Measurements from ENCODE around the gene SPO11. TPM values are rescaled to one million over a fixed set of nuclear protein-coding genes. Genes with fewer than 3 reads are reported as not detected.

SPO11 gene
- total and polyA plus RNA-seq, 7 donors: not detected

DNA sequence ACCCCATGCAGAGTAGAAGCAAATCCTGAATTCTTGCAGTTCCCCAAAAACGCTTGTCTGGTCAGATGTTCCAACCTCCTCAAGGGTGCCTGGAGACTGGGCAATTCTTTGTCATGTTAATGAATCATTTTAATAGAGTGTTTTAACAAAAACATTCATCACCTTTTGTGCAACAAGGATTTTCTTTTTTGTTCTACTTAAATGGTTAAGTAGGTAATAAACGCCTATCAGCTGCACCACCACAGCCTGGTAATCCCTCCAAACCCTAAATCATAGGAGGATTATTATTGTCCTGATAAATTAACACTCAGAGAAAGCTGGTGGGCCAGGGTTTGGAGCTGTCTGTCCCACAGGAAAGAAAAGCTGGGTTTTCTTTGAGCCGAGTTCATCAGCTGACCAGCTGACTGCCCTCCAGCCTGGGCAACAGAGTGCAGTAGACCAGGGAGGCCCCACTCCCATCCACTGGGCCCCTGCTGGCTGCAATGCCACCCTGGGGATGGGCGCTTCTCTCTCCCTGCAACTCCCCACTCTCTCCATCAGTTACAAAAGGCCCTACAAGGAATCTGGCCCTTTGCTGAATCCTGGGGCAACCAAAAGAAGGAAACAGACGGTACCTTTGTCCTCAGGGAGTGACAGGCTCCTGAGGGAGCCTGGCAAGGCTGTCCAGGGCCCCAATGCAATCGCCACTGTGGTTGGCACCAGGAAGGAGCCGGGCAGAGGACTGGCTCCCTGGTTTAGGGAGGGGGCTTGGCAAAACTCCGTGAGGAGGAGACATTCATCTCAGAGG is 40.0 kb upstream of the SPO11 start:
- Histone ChIP-seq H3K4me3 (no peak overlapping the region), H3K27me3 (peaks cover 0 to 17% (median 0%) of the 10 kb centered on the region in 3 donors), H3K4me1 (peaks cover 0 to 32% (median 26%) of the 10 kb centered on the region in 4 donors), H3K9me3 (no peaks in the 10 kb centered on the region), H3K36me3 (no peaks in the 10 kb centered on the region), H3K27ac (no peak overlapping the region)
- TF ChIP-seq, protein P1, sequence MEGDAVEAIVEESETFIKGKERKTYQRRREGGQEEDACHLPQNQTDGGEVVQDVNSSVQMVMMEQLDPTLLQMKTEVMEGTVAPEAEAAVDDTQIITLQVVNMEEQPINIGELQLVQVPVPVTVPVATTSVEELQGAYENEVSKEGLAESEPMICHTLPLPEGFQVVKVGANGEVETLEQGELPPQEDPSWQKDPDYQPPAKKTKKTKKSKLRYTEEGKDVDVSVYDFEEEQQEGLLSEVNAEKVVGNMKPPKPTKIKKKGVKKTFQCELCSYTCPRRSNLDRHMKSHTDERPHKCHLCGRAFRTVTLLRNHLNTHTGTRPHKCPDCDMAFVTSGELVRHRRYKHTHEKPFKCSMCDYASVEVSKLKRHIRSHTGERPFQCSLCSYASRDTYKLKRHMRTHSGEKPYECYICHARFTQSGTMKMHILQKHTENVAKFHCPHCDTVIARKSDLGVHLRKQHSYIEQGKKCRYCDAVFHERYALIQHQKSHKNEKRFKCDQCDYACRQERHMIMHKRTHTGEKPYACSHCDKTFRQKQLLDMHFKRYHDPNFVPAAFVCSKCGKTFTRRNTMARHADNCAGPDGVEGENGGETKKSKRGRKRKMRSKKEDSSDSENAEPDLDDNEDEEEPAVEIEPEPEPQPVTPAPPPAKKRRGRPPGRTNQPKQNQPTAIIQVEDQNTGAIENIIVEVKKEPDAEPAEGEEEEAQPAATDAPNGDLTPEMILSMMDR (IDR thresholded peaks at IDR 0.05): no peak
- no peak for TF ChIP-seq POLR2A (IDR thresholded peaks at IDR 0.05)
- TF ChIP-seq EP300 (IDR thresholded peaks at IDR 0.05): no peak
- no peak for TF ChIP-seq POLR2AphosphoS5 (IDR thresholded peaks at IDR 0.05)
- intact Hi-C loops (cut with DNase I): loop anchor here (10.0 kb wide), 1 partner anchor 55 kb away; no protein-coding TSS in a partner anchor
- 57 to 61% methylated on average over 8 of the region's 8 CpGs for WGBS, 2 donors
- DNase-seq: no peak

DNA sequence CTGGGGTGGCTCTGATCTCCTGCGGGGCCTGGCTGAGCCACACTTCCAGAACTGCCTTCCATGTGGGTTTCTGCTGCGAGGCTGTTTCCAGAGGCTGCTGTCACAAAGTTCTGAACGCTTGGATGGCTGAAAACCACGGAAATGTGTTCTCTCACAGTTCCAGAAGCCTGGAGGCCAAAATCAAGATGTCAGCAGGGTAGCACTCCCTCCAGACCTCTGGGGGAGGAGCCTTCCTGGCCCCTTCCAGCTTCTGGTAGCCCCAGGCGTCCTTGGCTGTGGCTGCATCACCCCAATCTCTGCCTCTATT is 39.5 kb upstream of the SPO11 start:
- Histone ChIP-seq H3K4me1 (peaks cover 0 to 32% (median 26%) of the 10 kb centered on the region in 4 donors), H3K36me3 (no peaks in the 10 kb centered on the region), H3K27me3 (peaks cover 0 to 17% (median 0%) of the 10 kb centered on the region in 3 donors), H3K4me3 (no peak overlapping the region), H3K9me3 (no peaks in the 10 kb centered on the region), H3K27ac (no peak overlapping the region)
- no peak for TF ChIP-seq POLR2AphosphoS5 (IDR thresholded peaks at IDR 0.05)
- no peak for TF ChIP-seq POLR2A (IDR thresholded peaks at IDR 0.05)
- TF ChIP-seq, protein P1 (IDR thresholded peaks at IDR 0.05): no peak
- no peak for TF ChIP-seq EP300 (IDR thresholded peaks at IDR 0.05)
- intact Hi-C loops (cut with DNase I): no loop called here
- 78 to 85% methylated on average over 5 of the region's 5 CpGs for WGBS, 2 donors
- no peak for DNase-seq

DNA sequence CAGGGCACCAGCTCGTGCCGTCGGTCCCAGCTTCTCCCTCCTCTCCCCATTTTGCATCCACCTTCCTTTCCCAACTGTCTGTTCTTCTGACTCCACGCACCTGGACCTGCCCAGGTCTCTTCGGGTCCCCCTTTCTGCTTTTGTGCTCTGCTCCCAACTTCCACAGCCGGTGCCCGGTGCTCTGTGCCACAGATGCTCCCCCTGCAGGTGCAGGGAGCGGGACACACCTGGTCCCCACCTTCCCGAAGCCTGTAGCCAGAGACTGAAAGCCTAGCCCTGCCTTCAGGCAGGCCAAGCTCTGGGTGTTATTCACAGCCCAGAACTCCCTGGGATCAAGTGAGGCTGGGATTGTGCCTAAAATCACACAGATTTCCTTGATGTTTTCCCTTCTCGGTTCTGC is 38.6 kb upstream of the SPO11 start:
- H3K27me3 ChIP-seq: peaks cover 0 to 17% (median 0%) of the 10 kb centered on the region in 3 donors
- 54 to 71% methylated on average over 10 of the region's 10 CpGs for WGBS, 2 donors

DNA sequence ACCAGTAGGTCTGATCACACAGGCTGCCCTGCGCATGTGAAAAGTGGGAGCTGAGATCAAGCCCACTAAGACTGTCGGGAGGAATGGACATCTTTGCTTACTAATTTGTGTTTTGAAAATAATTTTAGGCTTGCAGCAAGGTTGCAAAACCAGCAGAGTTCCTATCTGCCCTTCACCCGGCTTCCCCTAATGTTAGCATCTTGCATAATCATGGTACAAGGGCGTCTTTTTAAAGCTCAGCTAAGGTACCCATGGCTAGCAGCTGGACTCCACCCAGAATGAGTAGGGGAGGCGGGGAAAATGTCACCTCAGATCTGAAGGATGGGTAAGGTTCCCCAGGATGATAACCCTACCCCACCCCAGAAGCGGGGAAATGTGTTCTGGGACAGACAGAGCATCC is 37.9 kb upstream of the SPO11 start:
- Histone ChIP-seq H3K4me3 (no peak overlapping the region), H3K4me1 (peaks cover 0 to 32% (median 26%) of the 10 kb centered on the region in 4 donors), H3K27ac (no peak overlapping the region), H3K36me3 (no peaks in the 10 kb centered on the region), H3K9me3 (no peaks in the 10 kb centered on the region), H3K27me3 (peaks cover 0 to 17% (median 0%) of the 10 kb centered on the region in 3 donors)
- intact Hi-C loops (cut with DNase I): no loop called here
- WGBS, 2 donors: 87 to 89% methylated on average over 6 of the region's 6 CpGs
- TF ChIP-seq POLR2A (IDR thresholded peaks at IDR 0.05) (no peak), EP300 (IDR thresholded peaks at IDR 0.05) (no peak), POLR2AphosphoS5 (IDR thresholded peaks at IDR 0.05) (no peak)
- TF ChIP-seq, protein P1 (IDR thresholded peaks at IDR 0.05): no peak
- no peak for DNase-seq

More for the DNA sequence above, 38.6 kb upstream of the SPO11 start:
- no peak overlapping the region for H3K4me3 ChIP-seq
- no peak overlapping the region for H3K27ac ChIP-seq
- DNase-seq: no peak
- H3K36me3 ChIP-seq: no peaks in the 10 kb centered on the region
- peaks cover 0 to 32% (median 26%) of the 10 kb centered on the region in 4 donors for H3K4me1 ChIP-seq
- intact Hi-C loops (cut with DNase I): no loop called here
- TF ChIP-seq POLR2A (IDR thresholded peaks at IDR 0.05) (no peak), POLR2AphosphoS5 (IDR thresholded peaks at IDR 0.05) (no peak), EP300 (IDR thresholded peaks at IDR 0.05) (no peak)
- TF ChIP-seq, protein P1 (IDR thresholded peaks at IDR 0.05): no peak
- no peaks in the 10 kb centered on the region for H3K9me3 ChIP-seq
